ENCODE results near the gene DCAKD. TPM values are rescaled to one million over a fixed set of nuclear protein-coding genes. Genes with fewer than 3 reads are reported as not detected.

Gene DCAKD
- total RNA-seq, 1 experiment from 2014 or later, result 57.7 TPM

GRCh38 chr17:45096926-45097325 is 45.5 kb upstream of the DCAKD start:
- CTCF ChIA-PET, result interaction anchor here (0.8 to 1.2 kb wide), 2 partner anchors 36 to 186 kb away, joined by 3 to 4 read pairs; partner anchors contain the start of gene NMT1

GRCh38 chr17:45096141-45096540 is 44.7 kb upstream of the DCAKD start:
- H3K36me3 Mint-ChIP-seq, result peaks cover 75% of the 10 kb centered on the region
- H3K4me1 Mint-ChIP-seq, result no peaks in the 10 kb centered on the region
- H3K9me3 Mint-ChIP-seq, result no peaks in the 10 kb centered on the region
- H3K27me3 Mint-ChIP-seq (ENCODE audit: low read depth), result no peaks in the 10 kb centered on the region
- POLR2A ChIA-PET, result no interaction called here
- CTCF ChIA-PET, result interaction anchor here (1.1 to 1.4 kb wide), 4 partner anchors 56 to 176 kb away, joined by 4 to 5 read pairs (median 4); no protein-coding TSS in a partner anchor
- no peak for DNase-seq (ENCODE audit: low spot score)
- no peak overlapping the region for H3K27ac Mint-ChIP-seq
- ATAC-seq, result no peak
- TF ChIP-seq MAX (CRISPR knock-in tag; IDR thresholded peaks at IDR 0.05) (no peak), ZBTB43 (CRISPR knock-in tag; IDR thresholded peaks at IDR 0.05) (no peak), ZNF423 (CRISPR knock-in tag; IDR thresholded peaks at IDR 0.05) (no peak), ERG (CRISPR knock-in tag; IDR thresholded peaks at IDR 0.05) (no peak), FOXK1 (CRISPR knock-in tag; IDR thresholded peaks at IDR 0.05) (no peak), ATF6 (CRISPR knock-in tag; IDR thresholded peaks at IDR 0.05) (no peak), ZBTB21 (CRISPR knock-in tag; IDR thresholded peaks at IDR 0.05; ENCODE audit: borderline replicate concordance) (no peak), ZNF263 (CRISPR knock-in tag; IDR thresholded peaks at IDR 0.05; ENCODE audit: low read depth) (no peak), EMX1 (CRISPR knock-in tag; IDR thresholded peaks at IDR 0.05) (no peak), MXD4 (CRISPR knock-in tag; IDR thresholded peaks at IDR 0.05; ENCODE audit: borderline replicate concordance) (no peak), FOXJ3 (CRISPR knock-in tag; IDR thresholded peaks at IDR 0.05; ENCODE audit: borderline replicate concordance) (no peak), RELA (CRISPR knock-in tag; IDR thresholded peaks at IDR 0.05; ENCODE audit: borderline replicate concordance) (no peak)
- no peak overlapping the region for H3K4me3 Mint-ChIP-seq

More at GRCh38 chr17:45096926-45097325, 45.5 kb upstream of the DCAKD start:
- POLR2A ChIA-PET, result no interaction called here
- no peak for TF ChIP-seq ZNF232 (CRISPR knock-in tag; IDR thresholded peaks at IDR 0.05)
- no peak for TF ChIP-seq TCF7 (CRISPR knock-in tag; IDR thresholded peaks at IDR 0.05; ENCODE audit: low read depth)
- TF ChIP-seq ELF4 (CRISPR knock-in tag; IDR thresholded peaks at IDR 0.05; ENCODE audit: low read depth), result no peak
- TF ChIP-seq NR3C1 (CRISPR knock-in tag; conservative IDR thresholded peaks at IDR 0.05; ENCODE audit: low read depth), result no peak
- no peak for TF ChIP-seq ZBTB43 (CRISPR knock-in tag; IDR thresholded peaks at IDR 0.05)
- TF ChIP-seq ZNF138 (CRISPR knock-in tag; conservative IDR thresholded peaks at IDR 0.05), result no peak
- TF ChIP-seq PRRX2 (CRISPR knock-in tag; IDR thresholded peaks at IDR 0.05), result no peak
- TF ChIP-seq NFE2L1 (CRISPR knock-in tag; IDR thresholded peaks at IDR 0.05), result no peak
- no peak for TF ChIP-seq MAX (CRISPR knock-in tag; IDR thresholded peaks at IDR 0.05)
- TF ChIP-seq USF1 (CRISPR knock-in tag; IDR thresholded peaks at IDR 0.05), result no peak
- TF ChIP-seq IRF1 (CRISPR knock-in tag; IDR thresholded peaks at IDR 0.05), result no peak
- Mint-ChIP-seq H3K4me3 (no peak overlapping the region), H3K36me3 (peaks cover 72% of the 10 kb centered on the region), H3K4me1 (no peaks in the 10 kb centered on the region), H3K9me3 (no peaks in the 10 kb centered on the region), H3K27me3 (ENCODE audit: low read depth) (no peaks in the 10 kb centered on the region), H3K27ac (no peak overlapping the region)
- DNase-seq (ENCODE audit: low spot score), result no peak
- ATAC-seq, result no peak
